Transverse colon (tissue), 4 donors: ENCODE data around the gene STK10. TPM values are rescaled to one million over a fixed set of nuclear protein-coding genes. Genes with fewer than 3 reads are reported as not detected.
A peak's percentile ranks its signal among the peaks of the same experiment; 100 is the strongest.

Source experiments
- DNase-seq: peaks from one replicate; pipeline ENCODE4 v3.0.0-alpha.2; 2019
- H3K27ac ChIP-seq, 4 donors: fragments of 200-600 bp; sonication (generic); 2 replicates each; pipeline ENCODE4 v1.5.1; 2016 to 2018; ENCODE audit warnings: inconsistent platforms in 4 of 4
- H3K27me3 ChIP-seq: fragments of 200-600 bp; sonication (generic); 2 replicates; pipeline ENCODE4 v1.5.1; 2017; ENCODE audit warnings: inconsistent platforms
- H3K36me3 ChIP-seq, 4 donors: fragments of 200-600 bp; sonication (generic); 2 replicates each; pipeline ENCODE4 v1.5.1; 2017 to 2019; ENCODE audit warnings: inconsistent platforms in 4 of 4
- H3K4me1 ChIP-seq, 4 donors: fragments of 200-600 bp; sonication (generic); 2 replicates each; pipeline ENCODE4 v1.5.1; 2017 to 2020; ENCODE audit warnings: inconsistent platforms in 4 of 4
- H3K4me3 ChIP-seq, 4 donors: fragments of 200-600 bp; sonication (generic); 1 replicate in 1 of 4; 2 replicates in 3 of 4; pipeline versions ENCODE4 v1.5.1 to v1.6.1; 2017 to 2019; ENCODE audit warnings: inconsistent platforms in 4 of 4
- H3K9me3 ChIP-seq, 2 donors: fragments of 200-600 bp; sonication (generic); 2 replicates each; pipeline ENCODE4 v1.5.1; 2017 to 2019; ENCODE audit warnings: inconsistent platforms in 2 of 2
- CTCF ChIP-seq, 5 experiments: fragments of 200-600 bp in 3 of 5; fragments of 450-650 bp in 2 of 5; sonication (generic) in 3 of 5; IDR thresholded peaks; 1 replicate in 2 of 5; 2 replicates in 3 of 5; pipeline ENCODE4 v1.5.1; 2016 to 2017; ENCODE audit warnings: antibody characterized with exemption in 5 of 5, inconsistent platforms in 3 of 5, mild to moderate bottlenecking in 2 of 5, moderate library complexity in 1 of 5
- EP300 ChIP-seq: sonication (generic); formaldehyde crosslinking; IDR thresholded peaks from one replicate; pipeline ENCODE4 v1.6.1; 2017; ENCODE audit warnings: antibody characterized with exemption, low read depth
- POLR2A ChIP-seq: fragments of 450-650 bp; IDR thresholded peaks from one replicate; pipeline ENCODE4 v1.6.1; 2016; ENCODE audit warnings: antibody characterized with exemption, mild to moderate bottlenecking, moderate library complexity
- POLR2AphosphoS5 ChIP-seq, 3 donors: sonication (generic); formaldehyde crosslinking; IDR thresholded peaks; one replicate each; pipeline ENCODE4 v1.6.1; 2016; ENCODE audit warnings: antibody characterized with exemption in 3 of 3
- WGBS, 2 donors: methylation state at CpG; one replicate each; pipeline ENCODE4 v1.1.5; 2018; ENCODE audit warnings: low coverage in 1 of 2; 5-methylcytosine and 5-hydroxymethylcytosine counted together
- in situ Hi-C, 4 donors: fragments of 200-750 bp; cut with MboI; loops; one replicate each; pipeline versions ENCODE4 v1.15.0 to v1.15.1; 2017; ENCODE audit warnings: low sequenced_read_pairs in 3 of 4, low pct_ligation_motif_present in 1 of 4, low pct_unique_long_range_greater_than_20kb in 1 of 4
- intact Hi-C: fragments of 100-400 bp; cut with DNase I; formaldehyde crosslinking; loops from one replicate; pipeline ENCODE4 v1.15.1; 2023; ENCODE audit warnings: low total_unique reads
- total RNA-seq, 4 donors: library from RNA; depleted of rRNA; stranded (reverse); fragments of >200 nt; gene quantifications; one replicate each; pipeline ENCODE4 v1.1.0, GENCODE V29; 2016

Gene STK10
- total RNA-seq, 4 donors from 2014 or later: 21.2 to 207 (median 49.3) TPM

DNA sequence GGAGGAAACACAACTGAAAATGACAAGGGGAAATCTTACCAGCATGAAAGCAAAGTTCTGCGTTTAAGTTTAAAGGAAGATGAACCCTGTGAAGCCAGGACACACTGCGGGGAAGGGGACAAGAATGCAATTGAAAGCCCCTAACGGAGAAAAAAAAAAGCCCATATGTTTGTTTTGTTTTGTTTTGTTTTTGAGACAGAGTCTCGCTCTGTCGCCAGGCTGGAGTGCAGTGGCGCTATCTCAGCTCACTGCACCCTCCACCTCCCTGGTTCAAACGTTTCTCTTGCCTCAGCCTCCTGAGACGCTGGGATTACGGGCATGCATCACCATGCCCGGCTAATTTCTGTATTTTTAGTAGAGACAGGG is 2.9 kb downstream of the STK10 start:
- TF ChIP-seq POLR2AphosphoS5 (IDR thresholded peaks at IDR 0.05) (no peak), EP300 (no peak), POLR2A (no peak), CTCF (IDR thresholded peaks at IDR 0.05) (no peak)
- peak overlapping the region; percentile 92 to 97 (median 96) for H3K27ac ChIP-seq
- DNase-seq: no peak
- H3K4me1 ChIP-seq: peaks cover 6 to 29% (median 14%) of the 10 kb centered on the region in 4 donors
- intact Hi-C loops: loop anchor here (5.0 kb wide), 2 partner anchors 78 to 107 kb away; no protein-coding TSS in a partner anchor
- no peaks in the 10 kb centered on the region for H3K9me3 ChIP-seq
- H3K36me3 ChIP-seq: no peaks in the 10 kb centered on the region
- in situ Hi-C loops: loop anchor here in 1 of 4 donors (5.0 kb wide), 1 partner anchor 73 kb away; no protein-coding TSS in a partner anchor
- 64 to 77% methylated on average over 3 to 10 of the region's 10 CpGs for WGBS, 2 donors
- peak overlapping the region in 2 of 4 donors; percentile 0 to 86 for H3K4me3 ChIP-seq
- H3K27me3 ChIP-seq: no peaks in the 10 kb centered on the region

DNA sequence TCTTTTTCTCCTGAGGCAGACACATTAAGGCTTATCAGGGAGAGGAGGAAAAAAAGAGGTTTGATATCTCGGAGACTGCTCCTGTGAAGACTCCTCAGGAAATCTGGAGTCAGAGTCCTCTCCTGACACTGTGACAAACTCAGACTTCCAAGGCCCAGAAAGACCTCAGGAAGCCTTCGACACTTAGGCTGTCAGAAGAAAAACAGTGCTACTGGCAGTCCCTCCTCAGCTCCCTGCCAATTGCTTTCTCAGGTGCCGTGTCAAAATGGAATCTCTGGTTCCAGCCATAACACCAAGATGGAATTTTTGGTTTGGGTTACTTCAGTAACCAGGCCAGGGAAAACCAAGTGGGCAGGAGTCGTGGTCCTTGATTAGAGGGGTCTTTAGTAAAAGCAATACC is 4.1 kb downstream of the STK10 start:
- Histone ChIP-seq H3K4me3 (no peak overlapping the region), H3K9me3 (no peaks in the 10 kb centered on the region), H3K36me3 (no peaks in the 10 kb centered on the region), H3K27me3 (no peaks in the 10 kb centered on the region), H3K4me1 (peaks cover 6 to 34% (median 14%) of the 10 kb centered on the region in 4 donors), H3K27ac (peak overlapping the region in 2 of 4 donors; percentile 95 to 96)
- in situ Hi-C loops (loop anchor here in 1 of 4 donors (5.0 kb wide), 1 partner anchor 72 kb away; no protein-coding TSS in a partner anchor), intact Hi-C loops (no loop called here)
- TF ChIP-seq POLR2A: no peak
- TF ChIP-seq EP300: no peak
- no peak for TF ChIP-seq POLR2AphosphoS5 (IDR thresholded peaks at IDR 0.05)
- no peak for TF ChIP-seq CTCF (IDR thresholded peaks at IDR 0.05)
- no peak for DNase-seq
- WGBS, 2 donors: 67 to 98% methylated on average over 1 to 4 of the region's 4 CpGs

GRCh38 chr5:172182291-172182690 is 5.7 kb downstream of the STK10 start:
- intact Hi-C loops (no loop called here), in situ Hi-C loops (loop anchor here in 1 of 4 donors (5.0 kb wide), 1 partner anchor 70 kb away; no protein-coding TSS in a partner anchor)
- Histone ChIP-seq H3K27me3 (no peaks in the 10 kb centered on the region), H3K9me3 (no peaks in the 10 kb centered on the region), H3K27ac (no peak overlapping the region), H3K4me1 (peaks cover 6 to 28% (median 17%) of the 10 kb centered on the region in 4 donors), H3K36me3 (no peaks in the 10 kb centered on the region), H3K4me3 (no peak overlapping the region)
- TF ChIP-seq POLR2A (no peak), CTCF (IDR thresholded peaks at IDR 0.05) (no peak), POLR2AphosphoS5 (IDR thresholded peaks at IDR 0.05) (no peak), EP300 (no peak)
- 84 to 97% methylated on average over 5 to 6 of the region's 6 CpGs for WGBS, 2 donors
- DNase-seq: no peak

DNA sequence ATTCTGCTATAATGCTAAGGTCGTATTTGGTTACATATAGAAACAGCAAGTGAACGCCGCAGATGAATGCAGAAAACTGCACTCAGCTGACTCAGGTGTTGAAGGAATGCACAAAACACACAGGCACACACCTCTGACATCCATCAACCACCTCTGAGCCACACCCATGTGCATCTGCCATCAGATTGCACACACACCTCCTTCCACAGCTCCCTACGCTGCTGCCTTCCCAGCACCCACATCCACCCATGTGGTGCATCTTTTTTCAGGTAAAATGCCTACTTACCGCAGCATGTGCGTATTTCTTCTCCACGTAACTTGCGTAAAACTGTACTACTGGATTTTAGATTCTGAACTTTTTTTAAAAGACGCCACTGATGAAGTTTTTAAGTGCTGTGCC is 7.1 kb downstream of the STK10 start:
- in situ Hi-C loops (loop anchor here in 1 of 4 donors (5.0 kb wide), 1 partner anchor 69 kb away; no protein-coding TSS in a partner anchor), intact Hi-C loops (no loop called here)
- no peak overlapping the region for H3K4me3 ChIP-seq
- no peaks in the 10 kb centered on the region for H3K27me3 ChIP-seq
- 93 to 94% methylated on average over 9 of the region's 9 CpGs for WGBS, 2 donors
- peaks cover 0 to 19% (median 6%) of the 10 kb centered on the region in 4 donors for H3K4me1 ChIP-seq
- no peak for DNase-seq
- no peaks in the 10 kb centered on the region for H3K36me3 ChIP-seq
- TF ChIP-seq CTCF (IDR thresholded peaks at IDR 0.05): no peak
- TF ChIP-seq POLR2A: no peak
- TF ChIP-seq POLR2AphosphoS5 (IDR thresholded peaks at IDR 0.05): no peak
- no peak for TF ChIP-seq EP300
- no peaks in the 10 kb centered on the region for H3K9me3 ChIP-seq
- no peak overlapping the region for H3K27ac ChIP-seq
